ENCODE measurements around the gene TOX4.
"Not testable (repeated sequence)": the region's sequence is repeated elsewhere in the genome, so short reads cannot be mapped to it uniquely, and the experiment has no call there.

TOX4 gene

GRCh38 chr14:21535545-21536417, 58.8 kb downstream of the TOX4 start:
- DNase-seq: no peak

GRCh38 chr14:21536418-21537089, 59.6 kb downstream of the TOX4 start:
- no peak for DNase-seq

- no peak for DNase-seq
Measured at GRCh38 chr14:21537090-21537424, 60.1 kb downstream of the TOX4 start.

- no peak for DNase-seq
Measured at GRCh38 chr14:21539189-21539940, 62.4 kb downstream of the TOX4 start.

GRCh38 chr14:21541413-21542074, 64.5 kb downstream of the TOX4 start:
- DNase-seq: no peak

- DNase-seq: no peak
Measured at GRCh38 chr14:21543521-21543960, 66.5 kb downstream of the TOX4 start.

- no peak for DNase-seq
Measured at GRCh38 chr14:21543963-21544362, 67.0 kb downstream of the TOX4 start.

GRCh38 chr14:21544588-21544987, 67.6 kb downstream of the TOX4 start:
- not testable (repeated sequence) for DNase-seq

Measured in bone marrow (tissue), 2 donors.